GM21390 (cell line): ENCODE measurements around the gene TTC7B.

Experiments
- ATAC-seq: cut with Tn5 transposase; IDR thresholded peaks from one replicate; pipeline ENCODE4 v1.9.1; 2021; ENCODE audit not compliant: unreplicated experiment

Gene TTC7B

DNA sequence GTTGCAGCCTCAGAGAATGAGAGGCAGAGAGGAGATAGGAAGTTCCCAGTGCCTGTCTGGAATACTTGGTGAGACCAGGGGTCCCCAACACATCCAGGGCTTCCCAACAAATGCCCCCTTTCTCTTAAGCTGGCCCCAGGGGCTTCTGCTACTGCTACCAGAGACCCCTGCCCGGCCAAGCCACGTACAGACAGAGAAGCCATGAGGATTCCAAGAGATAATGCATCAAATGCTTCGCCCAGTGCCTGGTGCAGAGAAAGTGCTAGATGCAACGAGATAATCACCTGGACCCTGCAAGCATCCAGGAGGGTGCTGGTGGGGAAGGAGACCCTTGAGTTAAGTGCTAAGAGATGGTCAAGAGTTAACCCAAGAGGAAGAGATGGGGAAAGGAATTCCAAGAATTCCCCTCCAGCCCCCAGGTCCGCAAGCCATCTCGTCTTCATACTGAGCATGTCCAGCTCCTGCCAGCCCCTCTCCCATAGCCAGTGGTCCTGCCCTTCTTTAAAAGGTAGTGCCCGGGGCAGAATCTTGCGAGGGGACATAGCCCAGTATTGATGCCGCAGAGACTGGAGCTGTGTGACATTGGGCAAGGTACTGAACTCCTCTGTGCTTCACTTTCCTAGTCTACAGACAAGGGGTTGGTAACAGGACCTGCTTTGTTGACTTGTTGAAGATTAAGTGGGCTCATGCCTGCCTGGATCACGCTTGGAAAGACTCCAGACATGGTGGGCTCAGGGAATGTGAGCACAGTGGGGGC is 316.1 kb downstream of the TTC7B start:
- no peak for ATAC-seq

DNA sequence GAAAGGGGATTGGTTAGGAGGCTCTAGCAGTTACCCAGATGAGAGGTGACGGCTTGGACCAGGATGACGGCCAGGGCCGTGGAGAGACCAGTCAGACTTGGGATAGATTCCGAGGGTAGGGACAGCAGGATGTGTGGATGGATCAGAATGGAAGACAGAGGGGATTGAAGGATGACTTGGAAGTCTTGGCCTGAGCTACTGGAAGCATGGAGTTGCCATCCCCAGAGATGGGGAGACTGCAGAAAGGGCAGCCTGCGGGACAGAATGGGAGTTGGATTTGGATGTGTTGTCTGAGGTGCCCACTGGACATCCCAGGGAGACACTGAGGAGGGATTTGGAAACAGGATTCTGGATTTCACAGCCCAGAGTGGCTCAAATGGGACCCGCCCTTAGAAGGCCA is 317.1 kb downstream of the TTC7B start:
- ATAC-seq = no peak

DNA sequence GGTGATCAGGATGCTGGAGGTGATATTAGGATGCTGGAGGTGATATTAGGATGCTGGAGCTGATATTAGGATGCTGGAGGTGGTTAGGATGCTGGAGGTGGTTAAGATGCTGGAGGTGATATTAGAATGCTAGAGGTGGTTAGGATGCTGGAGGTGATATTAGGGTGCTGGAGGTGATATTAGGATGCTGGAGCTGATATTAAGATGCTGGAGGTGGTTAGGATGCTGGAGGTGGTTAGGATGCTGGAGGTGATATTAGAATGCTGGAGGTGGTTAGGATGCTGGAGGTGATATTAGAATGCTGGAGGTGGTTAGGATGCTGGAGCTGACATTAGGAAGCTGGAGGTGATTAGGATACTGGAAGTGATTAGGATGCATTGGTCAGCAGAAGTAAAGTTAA is 318.0 kb downstream of the TTC7B start:
- ATAC-seq = no peak

DNA sequence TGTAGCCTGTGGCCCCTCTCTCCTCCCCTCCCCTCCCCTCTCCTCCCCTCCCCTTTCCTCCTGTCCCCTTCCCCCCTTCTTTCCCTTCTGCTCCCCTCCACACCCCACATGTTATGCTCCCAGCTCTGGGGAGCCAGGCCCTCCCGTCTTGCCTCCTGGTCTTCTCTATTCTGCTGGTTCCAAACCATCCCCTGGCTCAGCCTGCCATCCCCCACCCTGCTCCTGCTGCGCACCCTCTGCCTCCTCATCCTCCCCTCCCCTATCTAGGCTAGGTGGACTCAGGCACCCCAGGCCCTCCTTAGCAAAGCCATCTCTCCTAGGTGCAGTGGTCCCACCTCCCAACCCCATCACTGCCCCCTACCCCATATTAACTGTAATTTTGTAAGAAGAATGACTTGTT is 319.9 kb downstream of the TTC7B start:
- no peak for ATAC-seq

DNA sequence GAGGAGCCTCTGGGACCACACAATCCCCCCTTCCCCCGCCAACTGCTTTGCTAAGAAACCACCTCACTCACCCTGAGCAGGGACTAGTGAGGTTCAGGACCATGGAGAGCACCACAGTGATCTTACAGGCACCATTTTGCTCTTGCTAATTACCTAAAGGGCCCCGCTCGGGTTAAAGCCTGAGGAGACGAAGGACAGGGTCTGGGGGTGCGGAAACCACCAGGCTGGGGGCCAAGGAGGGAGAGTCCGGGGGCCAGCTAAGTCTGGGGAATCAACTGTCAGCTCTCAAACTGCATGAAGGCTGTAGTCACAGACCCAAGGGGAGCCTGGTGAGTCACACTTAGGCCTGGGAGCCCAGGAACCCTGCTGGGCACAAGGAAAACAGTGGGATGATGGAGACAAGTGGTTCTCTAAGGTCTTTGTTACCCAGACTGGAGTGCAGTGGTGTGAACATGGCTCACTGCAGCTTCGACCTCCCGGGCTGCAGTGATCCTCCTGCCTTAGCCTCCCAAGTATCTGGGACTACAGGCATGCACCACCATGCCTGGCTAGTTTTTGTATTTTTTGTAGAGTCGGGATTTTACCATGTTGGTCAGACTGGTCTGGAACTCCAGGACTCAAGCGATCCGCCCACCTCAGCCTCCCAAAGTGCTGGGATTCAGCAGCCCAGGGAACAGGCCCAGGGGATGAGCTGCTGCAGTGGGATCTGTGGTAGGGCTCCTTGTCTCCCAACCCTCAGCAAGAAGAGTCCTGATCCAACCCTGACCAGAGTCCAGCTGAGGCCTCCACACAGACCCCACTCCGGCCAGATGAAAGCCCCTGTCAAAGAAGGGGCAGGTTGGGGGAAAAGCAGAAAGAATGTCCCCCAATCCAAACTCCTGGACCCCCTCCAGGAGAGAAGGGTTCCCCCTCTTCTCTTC is 320.6 kb downstream of the TTC7B start:
- no peak for ATAC-seq

DNA sequence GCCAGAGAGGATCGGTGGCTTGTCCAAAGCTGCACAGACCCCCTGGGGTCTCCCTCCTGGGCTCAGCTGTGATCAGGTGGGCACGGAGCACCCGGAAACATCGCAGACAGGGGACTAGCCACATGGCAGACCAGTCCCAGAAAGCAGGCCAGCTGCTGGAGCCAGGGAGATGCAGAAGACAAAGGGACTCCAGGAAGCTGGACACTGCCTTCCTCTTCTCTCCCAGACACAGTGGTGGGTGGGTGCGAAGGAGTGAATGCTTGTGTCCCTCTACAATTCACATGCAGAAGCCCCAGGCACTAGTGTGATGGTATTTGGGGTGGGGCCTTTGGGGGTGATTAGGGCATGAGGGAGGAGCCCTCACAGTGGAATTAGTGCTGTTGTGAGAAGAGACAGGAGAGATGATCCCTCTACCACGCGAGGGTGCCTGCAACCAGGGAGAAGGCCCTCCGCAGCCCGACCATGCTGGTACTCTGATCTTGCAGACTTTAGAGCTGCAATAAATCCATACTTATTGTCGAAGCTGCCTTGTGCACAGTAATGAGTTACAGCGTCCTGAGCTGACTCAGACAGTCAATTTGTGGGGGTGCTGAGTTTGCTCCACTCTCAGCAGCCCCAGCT is 324.2 kb downstream of the TTC7B start:
- no peak for ATAC-seq

DNA sequence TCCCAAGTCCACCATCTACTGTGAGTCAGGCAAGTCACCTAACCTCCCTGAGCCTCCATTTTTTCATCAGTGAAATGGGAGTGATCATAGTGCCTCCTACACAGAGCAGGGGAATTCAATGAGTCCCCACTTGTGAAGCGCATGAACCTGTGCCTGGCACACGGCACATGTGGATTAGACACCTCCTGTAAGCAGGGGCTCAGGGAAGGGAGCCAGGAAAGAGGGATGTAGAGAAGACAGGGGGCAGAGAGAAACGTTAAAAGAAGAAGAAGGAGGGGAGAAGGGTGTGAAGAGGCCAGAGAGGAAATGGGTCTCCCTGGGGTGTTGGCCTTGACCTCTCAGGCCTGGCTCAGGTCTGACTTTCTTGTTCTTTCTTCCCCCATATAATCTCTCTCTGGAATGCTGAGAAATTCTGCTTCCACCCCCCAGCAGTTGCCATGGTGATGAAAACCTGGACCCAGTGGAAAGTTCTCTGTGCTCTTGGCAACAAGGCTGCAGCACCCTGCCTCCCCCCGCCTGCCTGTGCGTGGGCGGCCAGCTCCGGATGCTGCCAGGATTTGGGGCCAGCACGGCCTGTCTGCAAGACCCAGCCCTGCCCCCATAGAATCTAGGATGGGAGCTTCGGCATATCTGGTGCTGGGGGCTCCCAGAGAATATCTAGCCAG is 324.9 kb downstream of the TTC7B start:
- no peak for ATAC-seq

DNA sequence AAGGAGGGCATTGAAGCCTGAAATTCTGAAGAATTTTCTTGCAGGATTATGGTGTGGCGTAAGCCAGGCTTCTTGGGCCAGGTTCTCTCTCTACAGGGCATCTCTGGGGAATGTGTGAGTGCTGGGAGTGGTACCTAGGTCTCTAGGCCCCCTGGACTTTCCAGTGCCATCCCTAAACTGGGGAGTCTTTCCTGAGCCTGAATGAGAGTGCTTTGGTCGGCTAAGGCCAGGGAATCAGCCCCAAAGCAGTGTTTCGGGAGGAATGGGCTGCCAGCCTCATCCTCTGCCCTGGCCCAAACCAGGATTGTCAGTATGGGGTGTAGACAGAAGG is 325.5 kb downstream of the TTC7B start:
- no peak for ATAC-seq

DNA sequence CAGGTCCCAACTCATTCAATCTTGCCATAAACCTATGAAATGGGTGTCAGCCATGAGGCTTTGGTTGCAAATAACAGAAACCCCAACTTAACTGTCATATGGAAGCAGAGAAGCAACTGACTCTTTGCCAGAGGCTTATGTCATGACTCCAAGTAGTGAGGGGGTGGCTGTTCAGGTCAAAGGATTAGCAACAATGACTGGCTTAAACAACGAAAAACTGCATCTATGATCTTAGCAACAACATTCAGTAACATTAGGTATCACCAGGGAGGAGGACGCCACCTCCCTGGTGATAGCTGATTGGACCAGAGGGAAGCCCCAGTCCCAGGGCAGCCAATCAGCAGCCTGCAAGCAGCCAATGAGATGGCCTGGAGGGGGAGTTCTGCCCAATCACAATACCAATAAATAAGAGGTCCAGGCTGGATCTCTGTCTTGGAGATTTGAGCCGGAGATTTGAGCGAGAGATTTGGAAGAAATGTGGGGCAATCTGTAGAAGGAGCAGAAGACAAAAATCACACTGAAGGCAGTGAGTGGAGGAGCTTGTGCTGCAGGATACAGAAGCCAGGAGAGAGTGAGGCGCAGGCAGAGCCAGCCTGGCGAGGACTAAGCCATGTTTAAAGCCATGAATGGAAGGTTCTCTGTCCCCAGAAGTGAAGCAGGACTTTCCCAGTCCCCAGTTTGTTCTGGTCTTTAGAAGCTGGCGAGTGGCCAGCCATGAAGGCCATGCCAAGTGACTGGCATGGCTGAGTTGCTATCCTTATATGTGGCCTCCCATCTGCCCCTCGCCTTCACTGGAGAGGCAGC is 326.1 kb downstream of the TTC7B start:
- no peak for ATAC-seq

DNA sequence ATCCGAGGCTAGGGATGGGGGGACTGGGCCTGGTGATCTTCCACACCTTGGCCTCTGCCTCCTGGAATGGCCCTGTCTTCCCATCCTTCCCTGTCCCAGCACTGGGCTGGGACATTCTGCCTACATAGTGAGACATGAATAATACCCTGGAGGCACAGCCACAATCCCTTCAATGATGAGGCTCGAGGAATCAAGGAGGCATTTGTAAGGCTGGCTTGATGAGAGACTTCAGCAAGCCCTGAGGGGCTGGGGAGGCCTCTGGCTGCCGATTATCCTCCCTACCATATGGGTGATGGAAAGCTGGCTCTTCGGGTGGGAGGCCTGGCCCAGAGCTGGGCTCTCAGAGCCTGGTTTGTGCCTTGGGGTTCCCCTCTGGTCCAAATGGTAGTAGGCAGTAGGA is 326.9 kb downstream of the TTC7B start:
- ATAC-seq = no peak

DNA sequence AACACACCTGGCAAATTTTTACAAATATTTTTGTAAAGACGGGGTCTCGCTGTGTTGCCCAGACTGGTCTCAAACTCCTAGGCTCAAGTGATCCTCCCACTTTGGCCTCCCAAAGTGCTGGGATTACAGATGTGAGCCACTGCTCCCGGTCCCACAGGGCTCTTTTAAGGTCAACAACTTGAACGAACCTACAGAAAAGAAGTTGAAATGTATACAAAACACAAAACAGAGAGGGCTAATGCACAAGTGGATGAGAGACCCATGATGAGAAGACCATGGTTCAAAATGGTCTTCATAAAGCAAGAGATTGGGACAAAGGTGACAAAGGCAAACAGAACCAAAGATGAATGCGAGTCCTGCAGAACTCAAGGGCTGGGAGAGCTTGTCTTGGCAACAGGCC is 328.0 kb downstream of the TTC7B start:
- ATAC-seq = no peak

DNA sequence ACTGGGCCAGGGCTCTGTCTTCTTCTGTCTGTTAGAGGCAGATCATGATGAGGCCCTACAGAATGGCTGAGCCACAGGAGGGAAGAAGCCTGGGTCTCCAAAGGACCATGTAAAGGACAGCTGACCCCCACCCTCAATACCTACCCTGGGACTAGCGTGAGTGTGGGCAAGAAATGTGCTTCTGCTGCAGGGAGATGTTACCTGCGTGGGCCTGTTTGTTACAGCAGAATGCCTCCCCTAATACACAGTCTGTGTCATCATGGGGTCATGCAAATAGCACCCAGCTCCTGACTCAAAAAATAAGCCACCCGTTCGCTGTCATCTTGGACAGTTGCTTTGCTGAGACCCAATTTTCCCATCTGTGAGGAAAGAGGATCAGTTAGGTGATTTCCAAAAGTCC is 328.8 kb downstream of the TTC7B start:
- no peak for ATAC-seq

DNA sequence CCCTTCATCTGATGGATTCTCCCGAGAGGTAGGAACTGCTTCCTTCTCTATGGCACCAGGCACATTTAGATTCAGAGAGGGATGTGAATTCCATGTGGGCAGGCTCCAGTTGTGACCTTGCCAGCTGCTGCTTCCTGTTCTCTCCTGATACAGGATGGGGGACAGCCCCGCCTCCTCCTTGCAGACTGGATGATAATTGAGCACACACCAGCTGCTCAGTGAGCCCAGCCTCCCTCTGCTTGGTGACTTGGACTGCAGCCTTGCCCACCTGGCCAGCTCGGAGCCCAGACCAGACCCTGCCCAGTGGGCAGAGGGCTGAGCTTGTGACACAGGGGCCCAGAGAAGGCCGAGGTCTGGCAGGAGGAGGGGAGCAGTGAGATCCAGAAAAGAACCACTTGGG is 329.2 kb downstream of the TTC7B start:
- no peak for ATAC-seq

DNA sequence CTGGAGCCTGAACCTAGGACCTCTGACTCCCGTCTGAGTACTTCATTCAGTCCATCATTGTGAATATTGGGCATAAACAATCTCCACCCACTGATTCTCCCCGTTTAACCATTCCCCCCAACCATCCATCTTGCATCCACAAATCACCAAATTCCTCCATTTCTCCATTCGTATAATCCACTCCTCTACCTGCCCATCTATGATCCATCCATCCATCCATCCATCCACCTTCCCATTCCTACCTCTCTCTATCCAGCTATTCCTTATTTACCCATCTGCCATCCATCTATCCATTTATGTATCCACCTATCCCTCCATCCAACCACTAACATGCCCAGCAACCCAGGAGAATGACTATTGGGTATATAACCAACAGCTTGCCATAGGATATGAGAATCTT is 331.9 kb downstream of the TTC7B start:
- ATAC-seq = no peak

DNA sequence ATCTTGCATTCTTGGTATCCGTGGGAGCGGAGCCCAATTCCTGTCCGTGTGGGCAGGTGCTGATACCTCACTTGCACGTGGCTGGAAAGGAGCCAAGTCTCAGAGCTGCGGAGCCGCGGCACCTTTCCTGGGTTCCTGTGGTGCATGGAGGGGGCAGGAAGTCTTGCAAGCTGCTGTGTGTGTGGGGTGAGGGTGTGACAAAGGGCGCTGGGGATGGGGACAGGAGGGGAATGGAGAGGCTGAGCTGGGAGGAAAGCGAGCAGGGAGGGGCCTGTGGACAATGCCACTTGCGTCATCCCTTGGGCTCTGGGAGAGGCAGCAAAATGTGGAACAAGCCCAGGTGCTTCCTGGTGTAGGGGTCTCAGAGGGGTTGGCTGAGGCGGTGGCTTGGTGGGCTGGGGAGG is 332.7 kb downstream of the TTC7B start:
- no peak for ATAC-seq

DNA sequence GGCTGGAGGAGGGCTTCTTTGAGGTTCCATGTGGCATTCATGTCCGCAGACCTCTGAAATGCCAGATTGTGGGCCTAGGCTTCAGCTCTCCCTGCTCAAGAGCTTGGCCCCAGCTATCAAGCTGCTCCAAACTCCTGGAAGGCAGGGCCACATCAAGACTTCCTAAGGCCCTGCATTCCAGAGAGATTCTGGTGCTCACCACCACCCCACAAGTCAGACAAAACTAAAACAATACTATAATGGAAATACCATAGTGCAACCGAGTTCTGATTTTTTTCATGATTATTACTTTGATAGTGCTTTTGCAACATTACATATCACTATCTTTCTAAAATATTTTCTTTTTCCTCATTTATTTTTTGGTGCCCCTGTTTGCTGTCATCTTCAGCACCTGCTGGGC is 333.1 kb downstream of the TTC7B start:
- ATAC-seq = no peak

DNA sequence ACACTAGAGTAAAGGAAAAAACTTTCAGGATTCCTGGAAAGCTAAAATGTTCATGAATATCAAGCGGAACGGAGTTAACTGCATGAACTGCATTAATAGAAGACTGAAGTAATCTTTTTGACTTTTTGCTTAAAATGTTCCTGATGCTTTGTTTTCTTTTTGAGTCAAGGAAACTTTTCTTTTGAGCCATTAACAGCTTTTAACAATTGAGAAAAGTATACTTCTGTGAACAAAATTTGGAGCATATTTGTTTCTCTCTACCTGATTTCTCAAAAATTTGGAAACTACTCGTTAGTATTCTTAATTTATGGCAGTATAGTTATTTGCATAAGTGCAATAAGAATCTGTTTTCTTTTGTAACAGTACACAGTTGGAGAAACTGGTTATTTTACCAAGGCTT is 340.9 kb downstream of the TTC7B start:
- no peak for ATAC-seq
